HG02981 (cell line): ENCODE measurements around the gene ACSBG1.
A peak's percentile ranks its signal among the peaks of the same experiment; 100 is the strongest.
"Not testable (repeated sequence)": the region's sequence is repeated elsewhere in the genome, so short reads cannot be mapped to it uniquely, and the experiment has no call there.

ENCODE experiments used
- ATAC-seq: cut with Tn5 transposase; IDR thresholded peaks from one replicate; pipeline ENCODE4 v1.9.1; 2021; ENCODE audit warnings: mild to moderate bottlenecking, moderate library complexity; ENCODE audit not compliant: unreplicated experiment

ACSBG1 gene

GRCh38 chr15:78251136-78251535 lies 16.8 kb upstream of the ACSBG1 start:
- ATAC-seq, result no peak

DNA sequence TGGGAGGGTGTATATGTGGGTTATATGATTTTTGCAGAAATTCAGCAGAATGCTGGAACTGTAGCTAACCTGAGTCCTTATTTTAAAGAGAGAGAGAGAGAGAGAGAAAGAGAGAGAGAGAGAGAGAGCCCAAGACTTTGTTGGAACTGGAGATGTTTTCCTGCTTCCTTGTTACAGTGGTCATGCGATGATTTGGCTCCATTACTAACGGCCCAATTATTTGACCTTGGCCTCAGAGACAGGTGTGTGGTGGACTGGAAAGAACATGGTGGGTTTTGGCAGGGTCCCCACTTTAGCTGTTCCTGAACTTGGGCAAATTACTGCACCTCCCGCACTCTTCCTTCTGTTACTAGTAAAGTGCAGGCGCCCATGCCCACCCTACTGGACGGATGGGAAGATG lies 14.8 kb upstream of the ACSBG1 start:
- ATAC-seq, result no peak

DNA sequence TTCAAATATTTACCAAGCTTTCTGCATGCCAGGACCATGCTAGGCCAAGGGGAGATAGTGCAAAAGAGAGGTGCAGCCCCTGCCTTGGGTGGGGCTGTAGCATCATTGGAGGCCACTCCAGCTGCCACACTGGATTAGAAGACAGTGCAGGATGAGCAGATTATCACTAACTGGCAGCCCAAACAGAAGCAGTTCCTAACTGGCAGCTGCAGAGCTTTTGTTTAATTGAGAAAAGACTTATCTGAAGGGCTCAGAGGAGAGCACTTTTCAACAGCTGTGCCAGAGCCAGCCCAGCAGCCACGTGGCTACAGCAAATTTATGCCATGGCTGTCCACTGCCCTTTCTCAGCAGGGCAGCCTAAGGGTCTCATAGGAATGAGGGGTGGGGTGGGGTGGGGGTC lies 13.5 kb upstream of the ACSBG1 start:
- no peak for ATAC-seq

- not testable (repeated sequence) for ATAC-seq
These were observed 11.7 kb upstream of the ACSBG1 start for GRCh38 chr15:78245976-78246620.

DNA sequence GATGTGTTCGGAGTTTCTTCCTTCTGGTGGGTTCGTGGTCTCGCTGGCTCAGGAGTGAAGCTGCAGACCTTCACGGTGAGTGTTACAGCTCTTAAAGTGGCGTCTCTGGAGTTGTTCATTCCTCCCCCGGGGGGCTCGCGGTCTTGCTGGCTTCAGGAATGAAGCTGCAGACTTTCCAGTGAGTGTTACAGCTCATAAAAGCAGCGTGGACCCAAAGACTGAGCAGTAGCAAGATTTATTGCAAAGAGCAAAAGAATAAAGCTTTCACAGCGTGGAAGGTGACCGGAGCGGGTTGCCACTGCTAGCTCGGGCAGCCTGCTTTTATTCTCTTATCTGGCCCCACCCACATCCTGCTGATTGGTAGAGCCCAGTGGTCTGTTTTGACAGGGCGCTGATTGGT lies 11.0 kb upstream of the ACSBG1 start:
- ATAC-seq, result not testable (repeated sequence)

DNA sequence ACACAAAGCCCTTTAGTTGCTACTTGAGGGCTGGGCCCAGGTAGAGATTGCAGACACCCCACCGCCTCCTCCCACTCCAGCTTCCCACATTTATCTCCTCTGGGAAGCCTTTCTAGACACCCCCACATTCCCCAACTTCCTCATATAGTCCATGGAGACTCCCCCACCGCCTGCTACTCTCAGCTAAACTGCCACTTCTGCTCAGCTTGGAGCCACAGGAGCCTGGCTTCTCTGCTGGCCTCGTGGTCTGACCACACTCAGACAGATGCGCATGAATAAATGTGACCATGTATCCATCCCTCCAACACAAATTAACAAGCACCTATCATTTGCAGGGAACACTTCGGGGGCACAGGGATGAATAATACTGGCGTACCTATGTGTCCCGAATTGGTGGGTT lies 10.5 kb upstream of the ACSBG1 start:
- no peak for ATAC-seq

DNA sequence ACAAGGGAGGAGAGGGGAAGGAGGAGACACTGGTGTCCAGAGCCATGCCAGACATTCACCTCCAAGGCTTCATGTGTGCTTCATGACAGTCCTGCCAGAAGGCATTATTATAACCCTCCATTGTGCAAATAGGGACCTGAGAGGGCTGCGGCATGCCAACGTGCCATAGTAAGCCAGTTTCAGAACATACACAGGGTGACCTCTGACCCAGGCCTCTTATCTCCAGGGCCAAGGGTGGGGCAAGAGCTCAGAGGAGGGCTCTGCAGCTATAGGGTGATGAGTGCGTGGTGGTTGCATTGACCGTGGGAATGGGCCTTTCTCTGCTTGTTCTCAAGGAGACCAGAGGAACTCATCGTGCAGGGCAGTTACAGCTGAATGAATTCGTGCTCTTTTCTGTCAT lies 9.7 kb upstream of the ACSBG1 start:
- ATAC-seq, result no peak

- ATAC-seq, result no peak
These were observed 9.2 kb upstream of the ACSBG1 start for GRCh38 chr15:78243491-78243941.

- ATAC-seq, result no peak
These were observed 8.7 kb upstream of the ACSBG1 start for GRCh38 chr15:78243058-78243457.

DNA sequence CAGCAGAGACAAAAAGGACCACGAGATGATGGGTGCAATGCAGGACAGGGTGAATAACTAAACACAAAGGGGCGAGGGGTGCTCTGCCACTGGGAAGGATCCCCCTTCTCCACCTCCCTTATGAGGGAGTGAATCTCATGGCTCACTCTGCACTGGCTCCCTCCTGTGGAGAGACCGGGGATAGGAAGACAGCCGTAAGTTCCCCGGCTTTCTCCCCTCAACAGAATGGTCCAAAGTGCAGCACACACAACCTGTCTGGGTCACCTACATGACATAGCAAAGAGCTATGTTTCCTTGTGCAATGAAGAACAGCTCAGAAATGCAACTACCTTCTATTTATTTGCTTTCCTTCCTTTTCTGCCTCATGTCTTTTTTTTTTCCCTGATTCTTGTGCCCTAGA lies 7.8 kb upstream of the ACSBG1 start:
- no peak for ATAC-seq

DNA sequence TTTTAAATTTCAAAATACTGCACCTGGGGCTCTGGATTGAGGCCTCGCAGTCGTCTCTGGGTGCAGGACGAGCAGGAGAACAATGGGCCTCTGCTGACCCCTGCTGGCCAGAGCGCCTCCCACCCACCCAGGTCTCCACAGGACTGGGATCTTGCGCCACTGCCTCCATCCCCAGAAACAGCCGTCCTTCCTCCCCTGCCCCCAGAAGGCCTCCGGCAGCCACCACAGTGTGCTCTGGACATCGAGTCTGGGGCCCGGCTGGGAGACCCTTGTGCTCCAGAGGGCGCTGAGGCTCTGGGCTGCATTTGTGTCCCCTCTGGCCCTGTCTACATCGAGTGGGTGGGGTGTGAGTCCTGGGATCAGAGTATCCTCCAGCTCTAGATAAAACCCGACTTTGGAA lies 6.7 kb upstream of the ACSBG1 start:
- no peak for ATAC-seq

DNA sequence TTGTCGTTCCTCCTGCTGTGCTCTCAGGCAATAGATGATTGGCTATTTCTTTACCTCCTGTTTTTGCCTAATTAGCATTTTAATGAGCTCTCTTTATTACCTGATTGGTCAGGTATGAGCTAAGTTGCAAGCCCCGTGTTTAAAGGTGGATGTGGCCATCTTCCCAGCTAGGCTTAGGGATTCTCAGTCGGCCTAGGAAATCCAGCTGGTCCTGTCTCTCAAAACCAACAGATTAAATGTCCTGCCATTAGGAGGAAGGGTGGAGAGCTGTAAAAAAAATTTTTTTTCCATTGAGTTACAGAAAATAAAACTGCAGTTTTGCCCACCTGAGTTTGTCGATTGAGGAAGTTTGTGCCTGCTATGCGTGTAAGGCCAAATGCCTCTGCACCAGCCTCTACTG lies 5.4 kb upstream of the ACSBG1 start:
- no peak for ATAC-seq

DNA sequence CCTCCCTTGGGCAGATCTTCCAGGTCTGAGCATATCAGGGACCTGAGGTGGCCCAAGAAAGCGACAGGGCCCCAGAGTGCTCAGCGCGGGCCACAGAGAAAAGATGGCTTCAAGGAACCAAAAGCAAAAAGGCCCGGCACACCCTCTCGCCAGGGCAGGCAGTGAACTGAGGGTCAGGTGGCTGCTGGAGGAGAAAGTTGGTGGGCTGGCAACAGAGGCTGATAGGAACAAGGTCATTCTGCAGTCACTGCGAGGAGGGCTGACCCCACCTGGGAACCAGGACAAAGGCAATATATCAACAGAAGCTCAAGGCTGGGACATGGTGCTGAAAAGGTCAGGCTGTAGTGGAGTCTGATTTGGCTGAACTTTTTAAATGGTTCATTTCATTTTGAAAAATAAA lies 2.8 kb upstream of the ACSBG1 start:
- no peak for ATAC-seq

GRCh38 chr15:78236491-78236890 lies 2.1 kb upstream of the ACSBG1 start:
- ATAC-seq, result no peak

- no peak for ATAC-seq
These were observed 869 bp downstream of the ACSBG1 start for GRCh38 chr15:78233496-78233895.

GRCh38 chr15:78232951-78233350 lies 1.4 kb downstream of the ACSBG1 start:
- ATAC-seq, result no peak

DNA sequence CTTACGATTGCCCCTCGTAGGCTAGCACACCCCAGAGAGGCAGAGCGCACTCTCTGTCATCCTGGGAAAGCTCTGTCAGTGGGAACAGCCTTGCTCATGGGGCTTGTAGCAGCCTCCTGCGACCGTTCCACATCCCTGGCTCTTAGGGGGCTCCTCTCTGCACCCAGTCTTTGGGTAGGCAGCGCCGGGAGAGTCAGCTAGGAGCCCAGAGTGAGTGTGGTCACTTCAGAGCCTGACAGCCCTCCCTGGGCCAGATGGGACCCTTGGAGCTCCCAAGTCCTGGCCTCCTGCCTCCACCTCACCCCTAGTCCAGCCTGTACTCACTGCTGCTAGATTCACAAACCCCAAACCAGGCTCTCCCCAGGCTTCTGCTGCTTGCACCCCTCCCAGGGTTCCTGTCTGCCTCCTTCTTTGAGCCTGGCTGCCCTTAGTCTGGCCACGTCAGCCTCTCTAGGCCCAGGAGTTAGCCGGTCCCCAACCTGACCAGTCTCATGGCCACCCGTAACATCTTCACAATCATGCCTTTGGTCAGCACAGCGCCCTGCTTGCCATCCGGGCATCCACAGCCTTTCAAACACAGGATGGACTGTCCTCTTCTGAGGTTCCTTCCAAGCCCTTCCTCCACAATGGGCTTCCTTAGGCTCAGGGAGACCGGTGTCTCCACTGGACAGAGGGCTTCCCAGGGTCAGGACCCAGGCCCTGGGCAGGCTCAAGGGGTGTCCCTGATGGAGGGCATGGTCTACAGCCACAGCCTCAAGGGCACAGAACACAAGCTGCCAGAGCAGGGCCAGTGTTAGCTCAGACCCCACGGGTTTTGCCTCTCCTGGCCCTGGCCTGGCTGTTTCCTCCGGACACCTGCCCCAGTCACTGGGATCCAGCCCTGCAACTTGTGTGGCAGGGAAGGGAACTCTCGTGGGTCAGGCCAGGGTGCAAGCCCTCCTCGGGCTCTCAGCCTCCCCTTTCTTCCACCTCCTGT lies 4.6 kb downstream of the ACSBG1 start:
- ATAC-seq, result no peak

DNA sequence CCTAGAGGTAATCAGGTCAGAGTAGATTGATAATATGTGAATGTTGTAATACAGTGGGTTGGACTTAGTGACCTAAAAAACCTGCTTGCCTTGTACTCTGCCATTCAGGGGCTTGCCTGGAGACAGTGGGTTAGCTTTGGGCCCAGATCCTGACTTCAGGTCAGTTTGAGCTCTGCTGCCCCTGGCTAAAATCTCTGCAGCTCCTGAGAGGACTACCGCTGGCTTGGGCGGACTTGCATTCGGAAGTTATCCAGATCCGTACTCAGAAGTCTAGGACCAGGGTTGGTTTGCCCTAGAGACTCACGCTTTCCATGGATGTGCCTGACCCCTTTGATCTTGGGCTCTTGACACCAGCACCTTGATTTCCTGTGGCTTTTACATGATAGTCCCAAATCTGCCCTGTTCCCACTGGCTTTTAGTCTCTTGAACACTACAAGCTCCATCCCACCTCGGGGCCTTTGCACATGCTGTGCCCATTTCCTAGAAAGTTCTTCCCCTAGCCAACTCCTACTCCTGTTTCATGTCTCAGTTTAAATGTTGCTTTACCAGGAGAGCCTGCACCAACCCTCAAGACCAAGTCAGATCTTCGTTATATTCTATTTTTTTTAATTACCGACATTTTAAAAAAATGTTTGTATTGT lies 5.9 kb downstream of the ACSBG1 start:
- no peak for ATAC-seq

DNA sequence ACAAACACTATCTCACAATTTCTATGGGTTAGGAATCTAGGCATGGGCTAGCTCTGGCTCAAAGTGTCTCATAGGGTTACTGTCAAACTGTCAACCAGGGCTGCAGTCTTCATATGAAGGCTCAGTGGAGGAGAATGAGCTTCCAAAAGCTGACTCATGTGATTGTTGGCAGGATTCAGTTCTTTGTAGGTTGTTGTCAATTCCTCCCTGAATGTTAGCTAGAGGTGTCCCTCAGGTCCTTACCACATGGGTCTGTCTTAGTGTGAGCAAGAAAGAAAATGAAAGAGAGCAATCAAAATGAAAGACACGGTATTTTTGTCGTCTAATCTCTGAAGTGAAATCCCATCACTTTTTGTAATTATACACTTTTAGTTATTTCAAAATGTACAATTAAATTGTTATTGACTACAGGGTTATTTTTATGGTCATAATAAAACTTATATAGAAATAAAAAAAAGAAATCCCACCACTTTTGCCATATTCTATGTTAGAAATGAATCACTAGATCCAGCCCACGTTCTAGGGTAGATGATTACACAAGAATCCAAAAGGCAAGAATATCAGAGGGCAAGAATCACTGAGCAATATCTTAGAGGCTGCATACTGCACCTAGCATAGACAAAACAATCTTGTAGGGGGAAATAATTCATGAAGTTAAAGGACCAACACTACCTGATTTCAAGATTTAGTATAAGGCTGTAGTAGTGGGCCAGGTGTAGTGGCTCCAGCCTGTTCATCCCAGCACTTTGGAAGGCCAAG lies 8.4 kb downstream of the ACSBG1 start:
- ATAC-seq, result peak; percentile 57

DNA sequence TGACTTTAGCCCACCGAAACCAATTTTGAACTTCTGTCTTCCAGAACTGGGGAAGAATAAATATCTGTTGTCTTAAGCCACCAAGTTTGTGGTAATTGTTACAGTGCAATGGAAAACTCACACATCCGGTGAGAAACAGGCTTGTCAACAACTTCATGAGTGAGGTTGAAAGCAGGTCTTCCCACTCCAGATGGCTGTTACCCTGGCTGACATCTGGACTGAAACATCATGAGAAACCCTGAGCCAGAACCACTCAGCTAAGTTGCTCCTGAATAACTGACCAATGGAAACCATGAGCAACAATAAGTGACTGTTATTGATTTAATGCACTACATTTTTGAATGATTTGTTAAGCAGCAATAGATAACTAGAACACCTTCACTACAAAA lies 10.3 kb downstream of the ACSBG1 start:
- ATAC-seq, result no peak

GRCh38 chr15:78223396-78224022 lies 10.9 kb downstream of the ACSBG1 start:
- no peak for ATAC-seq
